Inflammatory macrophage (primary cell): ENCODE results near the gene SERPINB3.
"Not testable (repeated sequence)": the region's sequence is repeated elsewhere in the genome, so short reads cannot be mapped to it uniquely, and the experiment has no call there.

Experiments
- DNase-seq, 2 donors: peaks; one replicate each; pipeline ENCODE4 v3.0.0-alpha.2; 2020 to 2022
- total RNA-seq, 18 experiments: gene quantifications; one replicate each; lab custom pipeline; 2026; ENCODE audit warnings: mixed read lengths in 6 of 18, inconsistent platforms in 2 of 18; lab: John Stamatoyannopoulos, UW

The SERPINB3 gene
- total RNA-seq, result 0 to 2.0 (median 0) reads per million in 18 experiments

DNA sequence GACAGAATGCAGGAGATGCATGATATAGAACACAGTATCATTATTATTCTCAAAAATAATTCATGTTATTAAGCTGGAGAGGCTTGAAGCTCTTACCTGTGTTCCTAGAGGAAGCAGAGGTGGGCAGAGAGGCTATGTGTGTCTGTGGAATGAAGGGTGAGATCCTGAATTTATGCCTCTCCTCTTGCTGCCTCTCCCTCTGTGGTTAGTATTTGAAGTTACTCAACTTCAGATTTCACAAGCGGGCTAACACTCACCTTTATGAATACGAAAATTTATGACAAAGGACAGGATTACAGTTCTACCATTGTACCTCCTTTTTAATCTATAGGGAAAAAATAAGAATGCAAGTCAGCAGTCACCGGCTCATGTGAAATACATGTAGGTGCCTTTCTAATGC lies at the start of gene SERPINB3:
SERPINB3 (minus strand) TSS at position 144 of the 400 bp plus-strand sequence. CDS start 677 bp downstream, outside the sequence.
- DNase-seq, result not testable (repeated sequence)

DNA sequence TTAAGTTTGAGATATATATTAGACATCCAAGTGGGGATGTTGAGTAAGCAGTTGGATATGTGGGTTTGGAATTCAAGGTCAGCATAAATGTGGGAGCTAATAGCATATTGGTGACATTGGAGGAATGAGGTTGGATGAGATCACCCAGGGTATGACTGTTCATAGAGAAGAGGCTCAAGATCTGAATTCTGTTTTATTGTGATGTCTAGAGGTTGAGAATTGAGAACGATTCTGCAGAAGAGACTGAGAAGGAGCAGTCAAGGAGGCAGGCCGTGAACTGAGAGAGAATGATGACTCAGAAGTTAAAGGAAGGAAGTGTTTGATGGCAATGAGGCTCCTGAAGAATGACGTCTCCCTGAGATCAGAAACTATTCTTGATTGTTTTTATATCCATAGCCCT lies 47.0 kb upstream of the SERPINB3 start:
- DNase-seq, result no peak

DNA sequence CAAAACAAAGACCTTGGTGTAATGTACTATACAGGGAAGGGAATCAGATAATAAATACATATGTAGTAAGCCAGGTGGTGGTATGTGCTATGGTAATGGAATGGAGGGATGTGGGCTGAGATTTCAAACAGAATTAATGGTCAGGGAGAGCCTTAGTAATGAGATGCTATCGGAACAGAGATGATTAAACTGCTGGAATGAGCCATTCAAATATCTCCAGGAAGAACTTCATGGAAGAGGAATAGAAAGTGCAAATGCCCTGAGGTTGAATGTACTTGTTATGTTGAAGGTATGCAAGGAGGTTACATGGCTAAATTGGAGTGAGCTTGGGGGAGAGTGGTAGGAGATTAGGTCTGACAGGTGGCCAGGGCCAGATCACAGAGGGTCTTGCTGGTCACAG lies 46.1 kb upstream of the SERPINB3 start:
- DNase-seq, result no peak

DNA sequence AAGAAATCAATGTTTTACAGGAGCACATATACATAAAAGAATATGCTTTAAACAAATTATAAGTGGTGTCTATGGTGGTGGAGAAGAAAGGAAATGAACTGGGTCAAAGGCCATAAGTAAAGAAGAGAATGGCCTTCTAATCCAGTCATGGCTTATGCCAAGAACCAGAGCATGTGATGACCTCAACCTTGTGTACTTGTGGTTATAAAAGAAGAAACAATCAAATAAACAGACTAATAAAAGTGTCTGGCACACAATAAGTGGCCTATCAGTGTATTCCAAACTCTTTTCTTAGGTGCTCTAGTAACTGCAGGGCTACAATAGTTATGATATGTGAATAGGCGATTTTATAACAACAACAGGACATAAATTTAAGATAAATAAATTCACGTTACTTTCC lies 43.7 kb upstream of the SERPINB3 start:
- DNase-seq, result no peak

DNA sequence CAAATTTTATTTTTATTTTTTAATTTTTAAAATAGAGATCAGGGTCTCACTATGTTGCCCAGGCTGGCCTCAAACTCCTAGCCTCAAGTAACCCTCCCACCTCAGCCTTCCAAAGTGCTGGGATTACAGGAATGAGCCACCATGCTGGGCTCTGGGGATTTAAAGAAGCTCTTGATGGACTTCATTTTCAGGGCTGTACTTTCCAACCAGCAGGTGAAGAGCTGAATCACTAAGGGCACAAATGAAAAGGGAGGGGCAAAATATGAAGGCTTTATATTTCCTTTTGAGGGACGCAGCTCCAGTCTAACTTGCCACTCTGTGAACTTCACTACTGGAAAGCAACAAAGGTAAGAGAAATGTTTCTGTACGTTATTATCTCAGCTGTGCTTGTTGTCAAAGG lies 41.0 kb upstream of the SERPINB3 start, which contains the start of gene SERPINB11:
SERPINB11 (plus strand) TSS at position 301 of the 400 bp plus-strand sequence. CDS start 7,234 bp downstream, outside the sequence.
- DNase-seq, result no peak

DNA sequence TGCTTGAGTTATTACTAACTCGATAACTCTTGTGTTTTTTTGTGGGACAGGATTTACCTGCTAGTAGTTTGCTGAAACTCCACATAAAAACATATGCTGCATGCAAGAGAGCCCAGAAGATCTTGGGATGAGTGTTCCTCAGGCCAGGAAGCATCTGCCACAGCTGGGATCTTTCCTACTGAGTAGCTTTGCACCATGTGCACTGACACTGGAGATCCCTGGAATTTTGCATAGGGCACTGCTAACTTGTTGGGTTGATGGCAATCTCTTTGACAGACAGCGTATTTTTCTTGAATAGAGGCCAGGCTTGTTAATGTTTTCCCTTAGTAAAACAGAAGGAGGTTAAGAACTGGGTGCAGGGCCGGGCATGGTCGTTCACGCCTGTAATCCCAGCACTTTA lies 40.3 kb upstream of the SERPINB3 start:
- no peak for DNase-seq

DNA sequence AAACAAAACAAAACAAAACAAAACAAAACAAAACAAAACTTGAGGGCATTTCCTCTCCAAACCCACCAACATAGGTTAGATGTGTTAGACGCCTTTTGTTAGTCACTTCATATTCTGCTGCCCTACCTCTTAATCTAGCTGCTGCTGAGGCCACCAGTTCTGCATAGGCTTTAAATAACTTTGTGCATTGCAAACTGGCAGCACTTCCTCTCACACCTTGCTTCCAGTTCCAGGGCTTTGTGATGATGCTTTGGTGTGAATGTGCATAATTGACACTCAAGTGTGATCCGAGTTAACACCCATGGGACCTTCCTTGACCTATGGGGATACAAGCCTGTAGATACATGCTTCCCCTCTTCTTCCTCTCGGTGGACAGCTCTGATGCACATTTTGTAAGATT lies 38.8 kb upstream of the SERPINB3 start:
- DNase-seq, result no peak

DNA sequence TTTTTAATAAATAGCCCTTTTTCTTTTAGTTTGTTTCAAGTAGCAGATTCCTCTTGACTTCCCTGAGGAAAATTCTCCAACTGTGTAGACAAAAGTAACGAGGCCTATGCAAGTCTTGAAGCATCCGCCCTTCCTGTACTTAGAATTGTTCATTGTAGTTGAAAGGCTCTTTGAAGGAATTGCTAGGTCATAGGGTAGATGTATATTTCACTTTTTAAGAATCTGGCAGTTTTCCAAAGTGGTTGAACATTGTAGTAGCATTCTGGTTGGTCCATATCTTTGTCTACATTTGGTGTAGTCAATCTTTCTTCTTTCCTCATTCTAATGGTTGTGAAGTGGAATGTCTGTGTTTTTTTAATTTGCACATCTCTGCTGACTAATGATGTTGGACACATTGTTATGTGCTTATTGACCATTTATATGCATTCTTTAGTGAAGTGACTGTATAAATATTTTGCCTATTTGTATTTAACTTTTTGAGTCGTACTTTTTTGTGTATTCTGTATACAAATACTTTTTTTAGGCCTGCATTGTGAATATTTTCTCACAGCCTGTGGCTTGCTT lies 35.5 kb upstream of the SERPINB3 start:
- no peak for DNase-seq

DNA sequence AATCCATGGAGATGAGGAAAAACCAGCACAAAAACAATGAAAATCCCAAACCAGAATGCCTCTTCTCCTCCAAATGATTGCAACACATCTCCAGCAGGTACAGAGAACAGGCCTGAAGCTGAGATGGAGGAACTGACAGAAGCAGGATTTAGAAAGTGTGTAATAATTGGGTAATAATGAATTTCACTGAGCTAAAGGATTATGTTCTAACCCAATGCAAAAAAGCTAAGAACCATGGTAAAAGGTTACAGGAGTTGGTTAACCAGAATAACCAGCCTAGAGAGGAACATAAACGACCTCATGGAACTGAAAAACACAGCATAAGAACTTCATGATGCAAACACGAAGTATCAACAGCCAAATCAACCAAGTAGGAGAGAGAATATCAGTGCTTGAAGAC lies 27.4 kb upstream of the SERPINB3 start:
- no peak for DNase-seq

DNA sequence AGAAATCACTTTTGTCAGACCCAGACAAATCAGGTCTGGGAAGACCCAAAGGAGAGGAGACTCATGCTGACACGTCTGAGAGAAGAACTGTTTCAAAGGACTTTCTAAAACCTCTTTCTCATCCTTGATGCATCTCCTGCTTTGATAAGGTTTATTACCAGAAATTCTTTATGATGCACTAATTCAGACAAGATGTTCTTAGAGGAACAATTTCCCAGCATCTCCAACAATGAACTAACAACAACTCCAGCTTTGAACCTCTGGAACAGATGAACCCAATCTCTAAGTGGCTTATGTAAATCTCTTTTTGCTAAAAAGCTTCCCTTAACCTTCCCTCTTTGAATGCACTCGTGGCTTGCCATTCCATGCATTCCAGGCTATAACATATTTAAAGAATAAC lies 25.2 kb upstream of the SERPINB3 start:
- DNase-seq, result no peak

DNA sequence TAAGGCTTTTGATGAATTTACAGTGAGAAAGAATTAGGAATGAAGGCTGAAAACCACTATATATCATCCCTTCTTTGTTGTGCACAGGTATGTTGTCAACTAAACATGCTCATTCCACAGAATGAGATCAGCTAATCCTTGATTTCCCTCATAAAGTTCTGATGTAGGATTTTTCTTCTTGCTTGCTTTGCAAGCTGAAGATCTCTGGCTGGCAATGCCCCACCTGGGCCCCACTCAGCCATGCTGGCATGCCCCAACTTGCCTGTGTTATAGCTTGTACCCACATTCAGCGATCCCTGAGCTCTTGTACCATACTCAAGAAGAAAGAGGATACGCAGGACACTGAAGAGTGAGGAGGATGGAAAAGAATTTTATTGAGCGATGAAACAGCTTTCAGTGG lies 23.0 kb upstream of the SERPINB3 start:
- no peak for DNase-seq

DNA sequence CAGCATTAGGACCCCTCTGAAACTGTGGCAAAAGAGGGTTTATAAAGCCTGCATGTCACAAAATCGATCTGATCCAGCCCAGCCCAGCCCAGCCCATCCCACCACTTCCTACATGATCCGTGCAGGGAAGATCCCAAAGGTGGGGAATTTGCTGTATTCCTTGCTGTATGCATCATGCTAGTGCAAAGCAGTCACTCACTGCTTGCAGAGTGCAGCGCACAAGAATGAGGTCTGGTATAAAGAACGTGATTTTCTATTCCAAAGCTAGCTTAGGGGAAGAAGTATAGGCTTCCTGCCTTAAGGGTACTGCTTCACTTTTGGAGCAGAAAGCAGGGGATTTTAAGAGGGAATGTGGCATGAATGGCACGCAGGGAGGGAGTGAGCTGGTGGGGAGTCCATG lies 22.2 kb upstream of the SERPINB3 start:
- DNase-seq, result no peak

DNA sequence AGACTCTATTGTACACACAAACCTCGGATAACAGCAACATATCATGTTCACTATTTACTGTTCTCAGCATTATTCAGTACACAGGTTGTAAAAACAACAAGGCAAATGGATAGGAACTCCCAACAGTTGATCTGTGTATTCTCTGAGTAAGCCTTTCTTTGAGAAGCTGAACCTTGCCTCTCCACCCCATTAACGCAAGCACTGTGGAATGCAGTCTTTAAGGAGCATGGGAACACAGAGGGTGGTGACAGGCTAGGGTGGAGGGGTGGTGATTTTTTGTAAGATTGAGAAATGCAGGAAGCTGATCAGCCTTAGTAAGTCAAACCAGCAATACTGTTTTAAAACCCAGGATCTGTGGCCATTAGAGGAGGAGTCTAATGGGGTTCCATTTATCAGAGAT lies 21.5 kb upstream of the SERPINB3 start:
- no peak for DNase-seq

DNA sequence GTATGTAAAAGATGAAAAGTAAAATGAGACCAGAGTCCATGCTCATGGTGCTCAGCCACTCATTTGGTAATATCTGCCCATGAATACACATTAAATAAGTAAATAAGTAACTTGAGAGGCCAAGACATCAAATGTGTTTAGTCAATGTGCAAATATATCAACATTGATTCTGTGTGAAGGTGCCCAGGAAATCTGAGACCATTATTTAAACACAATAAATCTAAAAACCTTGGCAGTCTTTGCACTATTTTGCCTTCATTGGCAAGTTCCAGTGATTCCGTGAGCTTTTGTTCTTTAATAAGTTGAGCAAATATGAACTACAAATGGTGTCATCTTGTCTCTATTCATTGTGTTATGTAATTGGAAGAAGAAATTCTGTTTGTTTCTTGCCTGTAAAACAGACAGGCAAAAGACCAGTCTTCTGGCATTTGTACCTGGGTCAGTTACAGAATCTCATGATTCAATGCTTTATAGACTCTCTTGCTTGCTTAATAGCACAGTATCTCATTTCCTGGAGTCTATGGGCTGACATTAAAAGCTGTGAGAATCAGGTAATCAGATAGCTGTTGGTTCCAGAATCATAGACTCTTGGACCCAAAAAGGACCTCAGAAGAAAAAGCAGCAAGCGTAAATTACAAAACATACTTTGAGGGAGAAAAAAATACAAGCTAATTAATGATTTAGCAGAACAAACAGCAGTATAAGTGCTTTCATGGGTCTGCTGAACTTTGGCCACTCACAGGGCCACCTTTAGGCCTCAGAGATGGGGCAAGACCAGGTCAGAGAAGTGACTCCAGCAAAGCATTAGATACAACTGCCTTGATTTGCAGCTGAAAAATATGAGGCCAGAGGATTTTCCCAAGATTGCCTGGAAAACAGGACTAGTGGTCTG lies 20.0 kb upstream of the SERPINB3 start:
- DNase-seq, result no peak

DNA sequence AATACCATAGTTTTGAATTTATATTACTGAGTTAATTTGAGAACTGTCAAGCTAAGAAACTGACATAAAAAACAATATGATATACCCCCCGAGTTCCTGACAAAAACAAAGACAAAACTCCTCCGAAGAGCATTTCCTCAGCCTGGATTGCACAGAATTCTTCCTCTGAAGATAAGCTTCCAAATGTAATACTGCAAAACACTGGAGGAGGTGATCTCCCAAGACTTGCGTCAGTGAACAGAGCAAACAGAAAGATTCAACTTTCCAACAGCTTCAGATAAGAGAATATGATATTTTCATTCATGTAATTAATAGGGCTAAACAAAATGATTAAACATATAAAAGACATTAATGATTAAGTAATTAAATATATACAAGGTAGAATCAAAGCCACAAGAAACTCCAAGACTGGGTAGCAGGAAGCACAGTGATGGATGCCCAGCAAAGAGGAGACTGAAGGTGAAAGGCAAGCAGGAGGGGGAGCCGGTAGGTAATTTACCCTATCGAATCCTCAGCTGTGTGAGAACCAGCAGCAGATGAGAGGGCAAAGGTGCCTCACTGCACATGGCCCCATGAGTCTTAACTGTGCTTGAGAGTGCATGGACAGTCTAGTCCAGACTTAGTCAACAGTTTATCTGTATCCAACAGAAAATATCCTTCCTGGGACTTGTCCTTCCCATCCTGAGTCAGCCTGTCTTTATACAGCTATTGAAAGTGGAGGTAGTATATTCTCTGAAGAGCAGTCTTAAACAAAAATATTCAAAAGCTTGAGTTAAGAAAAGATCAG lies 18.3 kb upstream of the SERPINB3 start:
- no peak for DNase-seq

DNA sequence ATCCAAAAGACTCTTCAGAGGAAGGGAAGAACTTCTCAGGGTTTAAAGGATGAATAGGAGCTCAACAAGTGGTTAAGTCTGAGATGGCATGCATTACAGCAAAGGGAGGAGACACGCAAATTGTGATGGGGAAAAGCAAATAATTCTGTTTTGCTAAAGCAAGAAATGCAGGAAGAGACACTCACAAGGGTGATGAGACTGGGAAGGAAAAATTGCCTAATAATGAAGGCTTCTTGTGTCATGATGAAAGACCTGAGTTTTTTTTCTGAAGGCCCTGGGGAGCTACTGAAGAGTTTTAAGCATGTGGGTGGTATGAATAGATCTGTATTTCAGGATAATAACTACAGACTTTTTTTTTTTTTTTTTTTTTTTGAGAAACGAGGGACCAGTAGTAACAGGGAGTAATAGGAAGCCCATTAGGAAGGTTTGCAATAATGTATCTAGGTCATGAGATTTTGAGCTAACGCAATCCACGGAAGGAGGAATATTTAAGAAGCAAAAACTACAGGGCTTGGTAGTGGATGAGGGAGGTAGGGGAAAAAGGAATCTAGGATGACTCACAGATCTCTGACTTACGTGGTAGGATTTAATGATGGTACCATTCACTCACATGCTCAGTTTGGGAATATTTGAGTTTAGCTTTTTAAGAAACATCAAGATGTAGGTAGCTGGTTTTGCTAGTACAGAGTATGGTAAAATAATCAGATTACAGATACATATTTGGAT lies 16.0 kb upstream of the SERPINB3 start:
- DNase-seq, result peak; percentile 23 to 56

DNA sequence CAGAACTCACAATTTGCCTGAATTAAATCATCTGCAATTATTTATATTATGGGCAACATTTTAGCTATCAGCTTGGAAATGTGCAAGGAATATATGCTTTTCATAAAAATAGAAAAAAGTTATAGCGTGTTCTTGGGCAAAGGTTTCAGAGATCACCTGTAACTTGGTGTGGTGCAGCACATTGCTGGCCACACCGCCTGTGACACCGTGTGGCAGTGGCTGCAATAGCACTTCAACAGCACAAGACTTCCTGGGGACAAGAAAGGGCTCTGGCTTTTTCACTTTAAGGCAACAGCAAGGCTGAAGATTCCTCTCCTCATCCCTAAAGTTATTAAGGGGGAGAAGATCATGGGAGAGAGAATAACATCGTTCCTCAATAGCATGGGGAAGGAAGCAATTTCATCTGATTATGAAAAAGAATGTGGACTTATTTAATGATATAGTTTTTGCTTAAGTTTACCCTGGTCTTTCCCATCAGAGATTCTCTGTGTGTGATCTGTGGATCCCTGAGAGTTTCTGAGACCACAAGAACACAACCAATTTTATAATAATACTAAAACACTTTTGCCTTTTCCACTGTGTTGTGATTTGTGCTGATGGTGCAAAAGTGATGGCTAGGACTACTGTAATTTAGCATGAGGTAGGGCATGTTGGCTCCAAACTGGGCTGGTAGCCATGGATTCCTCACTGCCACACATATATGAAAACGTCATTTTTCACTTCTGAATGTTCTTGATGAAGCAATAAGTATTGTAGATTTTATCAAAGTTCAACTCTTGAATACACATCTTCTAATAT lies 15.0 kb upstream of the SERPINB3 start:
- peak in 1 of 2 donors; percentile 11 for DNase-seq

DNA sequence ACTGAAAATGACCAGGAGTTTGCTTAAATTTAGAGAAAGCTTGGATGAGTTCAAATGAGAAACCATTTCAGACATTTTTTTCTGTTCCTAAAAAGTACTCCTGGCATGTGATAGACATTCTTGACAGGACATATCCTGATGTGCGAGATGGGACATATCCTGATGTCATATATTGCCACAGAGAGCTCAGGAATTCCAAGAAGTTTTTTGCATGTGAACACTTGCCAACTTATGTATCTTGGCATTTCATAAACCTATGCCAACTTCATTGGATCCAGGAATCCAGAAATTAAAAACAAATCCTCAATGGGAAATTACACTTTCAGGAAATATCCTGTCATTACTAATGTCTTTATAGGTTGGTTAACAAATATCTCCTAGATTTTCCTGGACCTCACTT lies 2.9 kb upstream of the SERPINB3 start:
- no peak for DNase-seq

DNA sequence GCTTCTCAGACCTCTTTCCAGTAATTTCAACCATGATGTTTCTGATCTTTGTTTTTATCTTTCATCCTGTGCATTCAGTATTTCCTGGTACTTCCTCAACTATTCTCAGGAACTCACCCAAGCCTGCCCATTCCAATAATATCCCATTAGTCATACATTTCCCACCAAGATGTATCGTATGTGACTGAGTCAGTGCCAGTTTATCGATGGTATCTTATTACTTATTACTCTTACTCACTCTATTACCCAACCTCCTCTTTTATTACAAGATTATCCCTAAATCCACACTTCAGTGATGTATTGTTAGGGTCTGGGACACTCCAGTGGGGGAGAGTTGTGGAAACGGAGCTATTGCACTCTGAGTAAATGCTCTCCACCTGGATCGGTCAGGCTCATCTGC lies 2.8 kb downstream of the SERPINB3 start:
- not testable (repeated sequence) for DNase-seq

DNA sequence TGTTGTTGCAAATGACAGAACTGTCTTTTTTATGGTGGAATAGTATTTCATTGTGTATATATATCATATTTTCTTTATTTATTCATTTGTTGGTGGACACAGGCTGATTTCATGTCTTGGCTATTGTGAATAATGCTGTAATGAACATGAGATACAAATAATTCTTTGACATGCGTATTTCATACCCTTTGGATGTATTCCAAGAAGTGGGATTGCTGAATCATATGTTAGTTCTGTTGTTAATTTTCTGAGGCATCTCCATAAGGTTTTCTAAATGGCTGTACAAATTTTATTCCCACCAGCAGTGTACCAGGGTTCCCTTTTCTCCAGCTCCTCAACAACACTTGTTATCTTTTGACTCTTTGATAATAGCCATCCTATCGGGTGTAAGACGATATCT lies 11.4 kb downstream of the SERPINB3 start:
- DNase-seq, result not testable (repeated sequence)

DNA sequence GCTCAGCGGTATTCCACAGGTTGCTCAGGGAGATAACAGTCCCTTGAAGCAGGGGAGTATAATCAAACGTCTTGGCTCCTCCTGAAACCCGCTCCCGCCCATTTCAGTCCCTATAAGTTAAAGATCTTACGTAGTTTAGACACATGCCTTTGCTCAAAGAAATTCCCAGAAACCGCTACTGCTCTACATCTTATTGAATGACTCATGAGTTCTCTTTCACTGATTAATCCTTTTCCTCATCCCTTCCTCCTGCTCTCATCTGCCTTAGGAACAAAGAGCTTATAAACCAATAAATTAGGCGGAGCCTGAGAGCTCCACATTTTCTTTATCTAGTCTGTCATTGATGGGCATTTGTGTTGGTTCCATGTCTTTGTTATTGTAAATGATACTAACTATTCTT lies 13.5 kb downstream of the SERPINB3 start:
- DNase-seq, result no peak

DNA sequence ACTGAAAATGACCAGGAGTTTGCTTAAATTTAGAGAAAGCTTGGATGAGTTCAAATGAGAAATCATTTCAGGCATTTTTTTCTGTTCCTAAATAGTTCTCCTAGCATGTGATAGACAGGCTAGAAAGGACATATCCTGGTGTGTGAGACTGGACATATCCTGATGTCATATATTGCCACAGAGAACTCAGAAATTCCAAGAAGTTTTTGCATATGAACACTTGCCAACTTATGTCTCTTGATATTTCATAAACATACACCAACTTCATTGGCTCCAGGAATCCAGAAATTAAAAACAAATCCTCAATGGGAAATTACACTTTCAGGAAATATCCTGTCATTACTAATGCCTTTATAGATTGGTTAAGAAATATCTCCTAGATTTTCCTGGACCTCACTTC lies 14.8 kb downstream of the SERPINB3 start:
- DNase-seq, result no peak
